Spleen (tissue), 7 donors: ENCODE measurements around the gene PPP1R17.

ENCODE experiments used
- POLR2A ChIP-seq, 3 donors: fragments of 450-650 bp; IDR thresholded peaks; one replicate each; pipeline ENCODE4 v1.5.1; 2017; ENCODE audit warnings: antibody characterized with exemption in 3 of 3, mild to moderate bottlenecking in 1 of 3
- TF ChIP-seq, protein P1 (sequence below), 11 experiments: fragments of 200-600 bp in 7 of 11; fragments of 450-650 bp in 4 of 11; sonication (generic) in 4 of 11; IDR thresholded peaks in 8 of 11; conservative IDR thresholded peaks in 3 of 11; 1 replicate in 7 of 11; 2 replicates in 4 of 11; pipeline versions ENCODE4 v1.4.0 to v1.8.0; 2016 to 2021; ENCODE audit warnings: antibody characterized with exemption in 11 of 11, inconsistent platforms in 4 of 11, mild to moderate bottlenecking in 1 of 11
- donor health status: DM: no; HTN: no; CAD: no; lungs with moderate emphysema.
- donor health status: DM: no; HTN: no; CAD: no.
- donor health status: DM: no; HTN: no; CAD: no.

GRCh38 chr7:31748084-31748483, 61.1 kb downstream of the PPP1R17 start:
- TF ChIP-seq, protein P1, sequence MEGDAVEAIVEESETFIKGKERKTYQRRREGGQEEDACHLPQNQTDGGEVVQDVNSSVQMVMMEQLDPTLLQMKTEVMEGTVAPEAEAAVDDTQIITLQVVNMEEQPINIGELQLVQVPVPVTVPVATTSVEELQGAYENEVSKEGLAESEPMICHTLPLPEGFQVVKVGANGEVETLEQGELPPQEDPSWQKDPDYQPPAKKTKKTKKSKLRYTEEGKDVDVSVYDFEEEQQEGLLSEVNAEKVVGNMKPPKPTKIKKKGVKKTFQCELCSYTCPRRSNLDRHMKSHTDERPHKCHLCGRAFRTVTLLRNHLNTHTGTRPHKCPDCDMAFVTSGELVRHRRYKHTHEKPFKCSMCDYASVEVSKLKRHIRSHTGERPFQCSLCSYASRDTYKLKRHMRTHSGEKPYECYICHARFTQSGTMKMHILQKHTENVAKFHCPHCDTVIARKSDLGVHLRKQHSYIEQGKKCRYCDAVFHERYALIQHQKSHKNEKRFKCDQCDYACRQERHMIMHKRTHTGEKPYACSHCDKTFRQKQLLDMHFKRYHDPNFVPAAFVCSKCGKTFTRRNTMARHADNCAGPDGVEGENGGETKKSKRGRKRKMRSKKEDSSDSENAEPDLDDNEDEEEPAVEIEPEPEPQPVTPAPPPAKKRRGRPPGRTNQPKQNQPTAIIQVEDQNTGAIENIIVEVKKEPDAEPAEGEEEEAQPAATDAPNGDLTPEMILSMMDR (IDR thresholded peaks at IDR 0.05 in 8 of 11, conservative IDR thresholded peaks at IDR 0.05 in 3 of 11) = no peak
- TF ChIP-seq POLR2A (IDR thresholded peaks at IDR 0.05) = no peak
